RWPE1 (cell line): ENCODE data around the gene PCCA.

ENCODE experiments used
- CTCF ChIA-PET: fragments of 350-600 bp; sonication (Branson Sonifier 250); formaldehyde crosslinking; extraction: SDS; loops from one replicate; lab custom pipeline; 2021; lab: Yijun Ruan, JAX
- POLR2A ChIA-PET: fragments of 400-600 bp; formaldehyde crosslinking; extraction: SDS; loops from one replicate; lab custom pipeline; 2020; ENCODE audit warnings: antibody characterized with exemption; ENCODE audit not compliant: low non-redundant PET; lab: Yijun Ruan, JAX
- DNase-seq: peaks from one replicate; pipeline ENCODE4 v3.0.0; 2012; ENCODE audit warnings: low spot score
- H3K27ac ChIP-seq: fragments of 450-650 bp; 2 replicates; pipeline ENCODE4 v1.5.1; 2017
- CTCF ChIP-seq: fragments of 450-650 bp; conservative IDR thresholded peaks from 2 replicates; pipeline ENCODE4 v1.5.1; 2017; ENCODE audit warnings: low read depth, mild to moderate bottlenecking

PCCA gene

DNA sequence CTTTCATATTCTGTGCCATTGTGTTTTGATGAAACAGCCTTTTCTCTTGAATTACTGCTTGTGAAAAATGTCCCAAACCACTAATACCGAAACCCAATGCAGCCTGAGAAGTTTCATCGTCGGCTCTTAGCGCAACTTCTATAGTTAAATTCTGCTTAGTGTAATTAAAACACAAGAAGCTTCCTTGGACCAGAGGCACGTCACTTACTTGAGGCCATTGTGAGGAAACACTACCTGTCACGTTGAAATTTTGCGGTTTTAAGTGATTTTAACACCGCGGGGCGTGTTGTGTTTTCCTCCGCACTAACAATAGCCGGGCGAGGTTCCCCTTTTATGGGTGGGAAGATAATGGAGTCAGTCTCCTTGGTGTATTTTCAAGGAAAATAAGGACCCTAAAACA lies 428.8 kb downstream of the PCCA start:
- no peak overlapping the region for H3K27ac ChIP-seq
- TF ChIP-seq CTCF = no peak
- POLR2A ChIA-PET = no interaction called here
- DNase-seq = no peak
- CTCF ChIA-PET = no interaction called here

DNA sequence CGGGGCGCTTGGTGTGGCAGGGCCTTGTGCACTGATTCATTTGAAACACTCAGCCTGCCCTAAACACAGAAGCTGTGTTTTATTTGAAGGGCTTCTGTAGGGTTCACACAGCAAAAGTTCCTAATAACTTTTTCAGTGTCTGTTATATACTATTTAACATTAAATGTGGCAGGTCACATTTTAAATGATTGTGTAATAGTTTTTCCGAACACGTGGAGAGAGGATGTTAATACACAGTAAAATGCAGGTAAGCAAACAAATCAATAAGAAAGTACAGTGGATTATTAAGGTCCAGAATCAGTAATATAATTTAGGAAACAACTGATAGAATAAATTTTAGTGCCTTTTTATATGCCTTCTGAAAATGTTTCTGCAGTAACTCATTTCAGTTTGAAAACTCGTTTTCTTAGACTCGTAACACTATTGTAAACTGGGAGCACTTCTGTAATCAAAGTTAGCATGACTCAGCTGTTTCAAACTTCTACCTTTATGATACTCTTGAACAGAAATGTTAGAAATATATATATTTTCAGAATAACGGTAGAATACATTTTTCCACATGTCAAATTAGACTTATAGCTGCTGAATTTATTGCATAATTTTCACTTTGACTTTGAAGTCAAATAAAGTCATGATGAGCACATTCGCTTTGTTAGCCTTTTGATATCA lies 429.6 kb downstream of the PCCA start:
- DNase-seq = no peak
- CTCF ChIA-PET = no interaction called here
- no peak for TF ChIP-seq CTCF
- POLR2A ChIA-PET = no interaction called here
- H3K27ac ChIP-seq = no peak overlapping the region

DNA sequence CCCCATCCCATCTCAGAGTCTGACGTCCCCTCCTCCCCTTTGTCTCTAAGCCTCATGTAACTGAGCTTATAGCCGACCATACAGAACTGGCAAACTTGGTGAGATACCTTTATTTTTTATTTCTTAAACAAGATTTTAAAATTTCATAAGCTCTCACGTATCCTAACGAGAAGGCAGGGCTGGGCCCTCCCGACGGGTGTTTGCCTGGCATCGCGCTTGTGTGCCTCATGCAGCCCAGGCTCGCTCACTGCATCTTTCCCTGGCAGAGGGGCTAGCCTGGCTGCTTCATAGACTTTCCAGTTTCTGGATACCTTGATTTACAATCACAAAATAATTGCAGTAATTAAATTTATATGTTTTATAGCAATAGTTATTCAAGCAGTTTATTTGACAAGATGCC lies 430.7 kb downstream of the PCCA start:
- H3K27ac ChIP-seq = no peak overlapping the region
- ChIA-PET CTCF (no interaction called here), POLR2A (no interaction called here)
- no peak for DNase-seq
- no peak for TF ChIP-seq CTCF

DNA sequence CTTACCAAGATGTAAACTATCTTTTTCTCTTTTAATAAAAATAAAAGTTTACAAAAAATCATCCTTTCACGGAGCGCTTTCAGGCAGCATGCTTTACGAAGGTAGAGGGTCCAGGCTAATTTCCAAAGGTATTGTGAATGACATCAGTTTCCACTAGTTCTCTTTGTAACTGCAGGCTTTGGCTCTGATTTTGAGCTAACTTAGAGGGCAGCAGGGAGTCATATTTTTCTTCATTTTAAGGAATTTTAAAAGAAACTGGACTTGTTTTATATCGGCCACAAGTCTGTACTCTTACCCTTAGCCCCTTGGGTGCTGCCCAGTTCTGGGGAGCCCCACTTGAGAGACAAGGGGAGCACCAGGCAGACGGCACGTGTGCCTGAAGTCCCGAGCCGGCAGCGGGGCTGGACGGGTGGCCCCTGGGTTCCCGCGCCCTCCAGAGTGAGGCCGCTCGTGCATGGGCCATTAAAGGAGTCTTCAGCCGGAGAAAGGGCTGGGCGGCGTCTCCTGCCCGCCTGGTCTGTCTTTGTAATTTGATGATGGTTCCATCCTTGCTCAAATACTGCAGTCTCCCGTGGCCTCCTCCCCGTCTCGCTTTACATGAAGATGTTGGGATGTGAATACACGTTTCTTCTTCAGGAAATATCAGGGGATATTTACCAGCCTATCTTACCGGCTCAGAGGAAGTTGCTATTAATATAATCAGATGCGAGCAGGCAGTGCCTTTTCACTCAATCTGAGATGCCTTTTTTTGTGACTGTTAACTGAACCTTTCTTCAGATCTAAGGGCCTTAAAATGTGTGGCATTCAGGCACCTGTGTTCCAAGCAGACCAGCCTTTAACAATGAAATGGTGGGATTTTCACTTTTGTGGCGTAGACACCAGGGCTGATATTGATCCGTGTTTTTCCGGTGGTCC lies 432.3 kb downstream of the PCCA start:
- ChIA-PET CTCF (no interaction called here), POLR2A (no interaction called here)
- H3K27ac ChIP-seq = no peak overlapping the region
- no peak for DNase-seq
- TF ChIP-seq CTCF = no peak

GRCh38 chr13:100521851-100522617 lies 433.1 kb downstream of the PCCA start:
- no peak for TF ChIP-seq CTCF
- CTCF ChIA-PET = no interaction called here
- DNase-seq = no peak
- no peak overlapping the region for H3K27ac ChIP-seq
- POLR2A ChIA-PET = no interaction called here

DNA sequence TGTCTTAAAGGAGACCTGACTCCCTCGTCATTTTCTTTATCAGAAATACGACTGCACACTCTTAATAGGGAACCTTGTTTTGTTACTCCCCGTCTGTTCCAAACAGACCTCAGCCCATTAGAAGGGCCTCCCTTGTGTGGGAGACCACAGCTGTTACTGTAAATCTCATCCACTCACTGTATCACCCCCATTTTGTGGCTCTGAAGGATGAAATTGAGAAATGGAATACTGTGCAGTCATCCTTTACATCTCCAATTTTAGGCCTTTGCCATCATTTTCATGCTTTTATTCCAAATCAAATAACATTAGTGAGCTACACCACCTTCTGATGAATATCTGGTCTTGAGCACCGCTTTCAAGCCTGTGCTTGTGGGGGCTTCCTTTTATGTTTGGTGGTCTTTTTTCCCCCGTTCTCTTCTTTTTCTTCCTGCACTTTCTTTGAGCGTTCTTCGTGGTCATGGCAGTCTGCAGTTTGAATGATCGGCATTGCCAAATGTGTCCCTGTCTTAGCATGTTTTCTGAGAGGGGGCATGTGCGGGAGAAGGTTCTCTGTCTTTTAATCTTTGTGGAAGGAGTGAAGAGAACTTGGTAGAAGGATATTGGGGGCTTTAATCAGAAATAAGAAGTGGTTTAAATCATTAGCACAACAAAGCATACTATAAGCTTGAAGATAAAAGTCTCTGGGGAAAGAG lies 433.9 kb downstream of the PCCA start:
- no peak for DNase-seq
- no peak overlapping the region for H3K27ac ChIP-seq
- no peak for TF ChIP-seq CTCF
- ChIA-PET CTCF (no interaction called here), POLR2A (no interaction called here)
